Sigmoid colon (tissue), 7 donors: ENCODE measurements around the gene SND1. TPM values are rescaled to one million over a fixed set of nuclear protein-coding genes. Genes with fewer than 3 reads are reported as not detected.
A peak's percentile ranks its signal among the peaks of the same experiment; 100 is the strongest.

Source experiments
- DNase-seq: peaks from one replicate; pipeline ENCODE4 v3.0.0-alpha.2; 2019
- H3K27ac ChIP-seq, 4 donors: fragments of 200-600 bp; sonication (generic); one replicate each; pipeline ENCODE4 v1.5.1; 2016 to 2019; ENCODE audit warnings: mild to moderate bottlenecking in 1 of 4
- H3K27me3 ChIP-seq, 3 donors: fragments of 200-600 bp; sonication (generic); one replicate each; pipeline ENCODE4 v1.5.1; 2019; ENCODE audit warnings: mild to moderate bottlenecking in 1 of 3
- H3K36me3 ChIP-seq, 4 donors: fragments of 200-600 bp; sonication (generic); one replicate each; pipeline ENCODE4 v1.5.1; 2016 to 2019
- H3K4me1 ChIP-seq, 4 donors: fragments of 200-600 bp; sonication (generic); one replicate each; pipeline ENCODE4 v1.5.1; 2017 to 2019
- H3K4me3 ChIP-seq, 4 donors: fragments of 200-600 bp; sonication (generic); one replicate each; pipeline ENCODE4 v1.5.1; 2017 to 2019; ENCODE audit warnings: mild to moderate bottlenecking in 2 of 4, moderate library complexity in 1 of 4
- H3K9me3 ChIP-seq, 4 donors: fragments of 200-600 bp in 3 of 4; sonication (generic) in 3 of 4; one replicate each; pipeline versions ENCODE4 v1.5.1 to v1.6.1; 2013 to 2019
- CTCF ChIP-seq, 4 experiments: fragments of 450-650 bp in 3 of 4; fragments of 200-600 bp in 1 of 4; IDR thresholded peaks; one replicate each; pipeline ENCODE4 v1.5.1; 2016 to 2019; ENCODE audit warnings: antibody characterized with exemption in 4 of 4, mild to moderate bottlenecking in 3 of 4, moderate library complexity in 2 of 4
- EP300 ChIP-seq, 4 donors: sonication (generic); formaldehyde crosslinking; IDR thresholded peaks; one replicate each; pipeline ENCODE4 v1.6.1; 2017; ENCODE audit warnings: antibody characterized with exemption in 4 of 4
- POLR2A ChIP-seq, 2 donors: fragments of 450-650 bp; IDR thresholded peaks; one replicate each; pipeline ENCODE4 v1.6.1; 2016; ENCODE audit warnings: antibody characterized with exemption in 2 of 2, mild to moderate bottlenecking in 2 of 2, moderate library complexity in 2 of 2
- POLR2AphosphoS5 ChIP-seq, 4 donors: sonication (generic); formaldehyde crosslinking; IDR thresholded peaks; one replicate each; pipeline ENCODE4 v1.6.1; 2017; ENCODE audit warnings: antibody characterized with exemption in 4 of 4
- WGBS, 2 donors: extraction: QIAGEN DNeasy Blood & Tissue Kit; methylation state at CpG; one replicate each; pipeline ENCODE4 v1.1.7; 2013; 5-methylcytosine and 5-hydroxymethylcytosine counted together
- intact Hi-C: fragments of 100-400 bp; cut with DNase I; formaldehyde crosslinking; loops from one replicate; pipeline ENCODE4 v1.15.1; 2023
- polyA plus RNA-seq, 3 donors: library from polyadenylated mRNA; stranded (reverse); fragments of 200-250 nt; gene quantifications; one replicate each; pipeline ENCODE4 v1.2.3, GENCODE V29; 2013
- total RNA-seq, 4 donors: library from RNA; depleted of rRNA; stranded (reverse); fragments of >200 nt; gene quantifications; one replicate each; pipeline ENCODE4 v1.1.0, GENCODE V29; 2016
- donor health status: healthy with polysubstance abuse.
- donor health status: Bipolar disorder and iron deficiency.
- donor health status: healthy.

The SND1 gene
- total and polyA plus RNA-seq, 7 donors, result 30.6 to 93.4 (median 71.3) TPM

- H3K27ac ChIP-seq, result no peak overlapping the region
- peaks cover 0 to 20% (median 14%) of the 10 kb centered on the region in 4 donors for H3K4me1 ChIP-seq
- H3K4me3 ChIP-seq, result no peak overlapping the region
- 94% methylated on average over 3 of the region's 3 CpGs for WGBS, 2 donors
- no peaks in the 10 kb centered on the region for H3K9me3 ChIP-seq
- no peaks in the 10 kb centered on the region for H3K36me3 ChIP-seq
- H3K27me3 ChIP-seq, result no peaks in the 10 kb centered on the region
- intact Hi-C loops, result no loop called here
- TF ChIP-seq POLR2A (IDR thresholded peaks at IDR 0.05) (no peak), CTCF (IDR thresholded peaks at IDR 0.05) (no peak), POLR2AphosphoS5 (IDR thresholded peaks at IDR 0.05) (no peak), EP300 (IDR thresholded peaks at IDR 0.05) (no peak)
- DNase-seq, result no peak
These were observed 355.3 kb downstream of the SND1 start for GRCh38 chr7:128007303-128007680.

- DNase-seq, result no peak
- H3K27ac ChIP-seq, result no peak overlapping the region
- H3K4me3 ChIP-seq, result no peak overlapping the region
- WGBS, 2 donors, result 95 to 96% methylated on average over 5 of the region's 5 CpGs
- intact Hi-C loops, result no loop called here
- H3K27me3 ChIP-seq, result no peaks in the 10 kb centered on the region
- H3K9me3 ChIP-seq, result no peaks in the 10 kb centered on the region
- peaks cover 0 to 20% (median 14%) of the 10 kb centered on the region in 4 donors for H3K4me1 ChIP-seq
- no peaks in the 10 kb centered on the region for H3K36me3 ChIP-seq
- TF ChIP-seq CTCF (IDR thresholded peaks at IDR 0.05) (no peak), EP300 (IDR thresholded peaks at IDR 0.05) (no peak), POLR2AphosphoS5 (IDR thresholded peaks at IDR 0.05) (no peak), POLR2A (IDR thresholded peaks at IDR 0.05) (no peak)
These were observed 356.1 kb downstream of the SND1 start for GRCh38 chr7:128008141-128008540.

GRCh38 chr7:128008744-128009143 is 356.8 kb downstream of the SND1 start:
- Histone ChIP-seq H3K4me3 (no peak overlapping the region), H3K9me3 (no peaks in the 10 kb centered on the region), H3K27ac (no peak overlapping the region), H3K36me3 (no peaks in the 10 kb centered on the region), H3K4me1 (peaks cover 0 to 20% (median 14%) of the 10 kb centered on the region in 4 donors), H3K27me3 (no peaks in the 10 kb centered on the region)
- 94 to 95% methylated on average over 2 of the region's 2 CpGs for WGBS, 2 donors
- intact Hi-C loops, result no loop called here
- TF ChIP-seq POLR2AphosphoS5 (IDR thresholded peaks at IDR 0.05) (no peak), EP300 (IDR thresholded peaks at IDR 0.05) (no peak), CTCF (IDR thresholded peaks at IDR 0.05) (no peak), POLR2A (IDR thresholded peaks at IDR 0.05) (no peak)
- no peak for DNase-seq

GRCh38 chr7:128010391-128011127 is 358.6 kb downstream of the SND1 start:
- intact Hi-C loops, result no loop called here
- Histone ChIP-seq H3K27me3 (no peaks in the 10 kb centered on the region), H3K27ac (peak overlapping the region in 3 of 4 donors; percentile 47 to 63 (median 61)), H3K36me3 (no peaks in the 10 kb centered on the region), H3K4me1 (peaks cover 0 to 20% (median 14%) of the 10 kb centered on the region in 4 donors), H3K9me3 (no peaks in the 10 kb centered on the region), H3K4me3 (no peak overlapping the region)
- WGBS, 2 donors, result 88 to 90% methylated on average over 7 of the region's 7 CpGs
- no peak for DNase-seq
- no peak for TF ChIP-seq POLR2A (IDR thresholded peaks at IDR 0.05)
- no peak for TF ChIP-seq CTCF (IDR thresholded peaks at IDR 0.05)
- TF ChIP-seq POLR2AphosphoS5 (IDR thresholded peaks at IDR 0.05), result no peak
- TF ChIP-seq EP300 (IDR thresholded peaks at IDR 0.05), result no peak
